ENCODE measurements around the gene TTC9. TPM values are rescaled to one million over a fixed set of nuclear protein-coding genes. Genes with fewer than 3 reads are reported as not detected.

TTC9 gene
- total and polyA plus RNA-seq, 10 of the 15 experiments (the other 5 are each of a cell fraction or from before 2014, with no cell fraction given), result 0.87 to 15.8 (median 7.8) TPM

GRCh38 chr14:70716958-70717357, 75.2 kb downstream of the TTC9 start:
- no peak for FAIRE-seq
- no peak for ATAC-seq
- Histone ChIP-seq H3K79me2 (ENCODE audit: control insufficient read depth, insufficient read depth, low read length) (no peaks in the 10 kb centered on the region), H3K36me3 (ENCODE audit: control insufficient read depth in 2 of 2, insufficient read depth in 2 of 2, low read length in 1 of 2) (no peaks in the 10 kb centered on the region), H3K9ac (ENCODE audit: control insufficient read depth, insufficient read depth, low read length) (no peak overlapping the region), H3K4me2 (ENCODE audit: control insufficient read depth, insufficient read depth) (no peak overlapping the region), H3K4me1 (ENCODE audit: control insufficient read depth, insufficient read depth, low read length) (peaks cover 6% of the 10 kb centered on the region), H3K27ac (ENCODE audit: control insufficient read depth, insufficient read depth) (no peak overlapping the region), H3K27me3 (replicated peaks in 1 of 2; ENCODE audit: control insufficient read depth in 2 of 2, insufficient read depth in 2 of 2, low read length in 1 of 2) (no peaks in the 10 kb centered on the region), H3K4me3 (no peak overlapping the region), H3K9me3 (replicated peaks; ENCODE audit: control insufficient read depth, insufficient read depth, low read length) (no peaks in the 10 kb centered on the region), H4K20me1 (ENCODE audit: control insufficient read depth, insufficient read depth) (no peaks in the 10 kb centered on the region), H2AFZ (ENCODE audit: control insufficient read depth, low read depth, low read length) (no peak overlapping the region)
- WGBS (ENCODE audit: insufficient coverage, insufficient replicate concordance, low lambda C conversion rate, missing lambda C conversion rate), result 90% methylated on average over 1 of the region's 1 CpG
- RAD21 ChIA-PET (ENCODE audit: unreplicated experiment), result no interaction called here
- SMC1A ChIA-PET (ENCODE audit: uncharacterized antibody, unreplicated experiment), result interaction anchor here (0.9 to 9.9 kb wide), 3 partner anchors 9 to 114 kb away, joined by 3 to 135 read pairs (median 3); no protein-coding TSS in a partner anchor
- in situ Hi-C loops (cut with MboI) (no loop called here), intact Hi-C loops (cut with micrococcal nuclease; ENCODE audit: unreplicated experiment) (loop anchor here (10.0 kb wide), 1 partner anchor 258 kb away; no protein-coding TSS in a partner anchor)
- POLR2A ChIA-PET, result no interaction called here
- DNase-seq (ENCODE audit: low read depth, low spot score), result no peak
- CTCF ChIA-PET, result interaction anchor here (9.6 kb wide), 1 partner anchor 94 kb away, joined by 138 read pairs; no protein-coding TSS in a partner anchor
- no peak for TF ChIP-seq SIX5 (IDR thresholded peaks at IDR 0.05; ENCODE audit: low read depth, low read length, severe bottlenecking)
- BruUV-seq (replicated peaks), result no TSS peak

GRCh38 chr14:70718383-70719118, 76.8 kb downstream of the TTC9 start:
- Histone ChIP-seq H2AFZ (ENCODE audit: control insufficient read depth, low read depth, low read length) (no peak overlapping the region), H3K79me2 (ENCODE audit: control insufficient read depth, insufficient read depth, low read length) (no peaks in the 10 kb centered on the region), H3K4me3 (no peak overlapping the region), H3K9me3 (replicated peaks; ENCODE audit: control insufficient read depth, insufficient read depth, low read length) (no peaks in the 10 kb centered on the region), H3K27ac (ENCODE audit: control insufficient read depth, insufficient read depth) (no peak overlapping the region), H3K27me3 (replicated peaks in 1 of 2; ENCODE audit: control insufficient read depth in 2 of 2, insufficient read depth in 2 of 2, low read length in 1 of 2) (no peaks in the 10 kb centered on the region), H3K4me1 (ENCODE audit: control insufficient read depth, insufficient read depth, low read length) (peaks cover 4% of the 10 kb centered on the region), H3K9ac (ENCODE audit: control insufficient read depth, insufficient read depth, low read length) (no peak overlapping the region), H3K36me3 (ENCODE audit: control insufficient read depth in 2 of 2, insufficient read depth in 2 of 2, low read length in 1 of 2) (no peaks in the 10 kb centered on the region), H3K4me2 (ENCODE audit: control insufficient read depth, insufficient read depth) (no peak overlapping the region), H4K20me1 (ENCODE audit: control insufficient read depth, insufficient read depth) (no peaks in the 10 kb centered on the region)
- ChIA-PET RAD21 (ENCODE audit: unreplicated experiment) (interaction anchor here (1.3 kb wide), 1 partner anchor 95 kb away, joined by 3 read pairs; no protein-coding TSS in a partner anchor), POLR2A (interaction anchor here (0.6 to 1.0 kb wide), 3 partner anchors 10 to 936 kb away, joined by 3 to 4 read pairs (median 3); no protein-coding TSS in a partner anchor), SMC1A (ENCODE audit: uncharacterized antibody, unreplicated experiment) (interaction anchor here (1.0 to 1.1 kb wide), 4 partner anchors 10 to 96 kb away, joined by 3 to 5 read pairs (median 4); no protein-coding TSS in a partner anchor), CTCF (interaction anchor here (1.9 to 9.6 kb wide), 2 partner anchors 96 to 99 kb away, joined by 6 to 138 read pairs; no protein-coding TSS in a partner anchor)
- ATAC-seq (no peak), DNase-seq (ENCODE audit: low read depth, low spot score) (no peak), FAIRE-seq (no peak)
- 45% methylated on average over 8 of the region's 8 CpGs for WGBS (ENCODE audit: insufficient coverage, insufficient replicate concordance, low lambda C conversion rate, missing lambda C conversion rate)
- in situ Hi-C loops (cut with MboI) (no loop called here), intact Hi-C loops (cut with micrococcal nuclease; ENCODE audit: unreplicated experiment) (loop anchor here (10.0 kb wide), 1 partner anchor 256 kb away; no protein-coding TSS in a partner anchor)
- TF ChIP-seq HSF1 (IDR thresholded peaks at IDR 0.05; ENCODE audit: low read depth, low read length) (no peak), SIX5 (IDR thresholded peaks at IDR 0.05; ENCODE audit: low read depth, low read length, severe bottlenecking) (no peak), ESRRA (IDR thresholded peaks at IDR 0.05; ENCODE audit: low read length) (no peak), CEBPB (IDR thresholded peaks at IDR 0.05; ENCODE audit: borderline replicate concordance in 1 of 2, low read depth in 2 of 2, low read length in 2 of 2) (no peak), ATF2 (IDR thresholded peaks at IDR 0.05; ENCODE audit: low read length) (no peak), TCF7 (IDR thresholded peaks at IDR 0.05; ENCODE audit: borderline replicate concordance) (no peak), STAT3 (IDR thresholded peaks at IDR 0.05; ENCODE audit: low read depth, low read length) (no peak), FOS (IDR thresholded peaks at IDR 0.05; ENCODE audit: borderline replicate concordance, extremely low read depth, insufficient read length) (no peak), SP1 (IDR thresholded peaks at IDR 0.05; ENCODE audit: low read depth, low read length) (no peak)
- no TSS peak for BruUV-seq (replicated peaks)

Data from GM12878 (cell line).